ENCODE results near the gene LIPC.

The LIPC gene

GRCh38 chr15:58393241-58393662, 38.5 kb upstream of the LIPC start:
- Histone ChIP-seq H3K9ac (ENCODE audit: low read length) (no peak overlapping the region), H3K9me3 (ENCODE audit: control insufficient read depth, low read depth, low read length) (no peaks in the 10 kb centered on the region), H3K36me3 (ENCODE audit: control insufficient read depth, low read depth, low read length) (no peaks in the 10 kb centered on the region), H3K27me3 (ENCODE audit: control insufficient read depth, insufficient read depth, low read length) (no peaks in the 10 kb centered on the region), H3K4me1 (ENCODE audit: control insufficient read depth, low read depth, low read length) (peaks cover 4% of the 10 kb centered on the region), H3K27ac (ENCODE audit: low read length) (no peak overlapping the region), H3K4me3 (ENCODE audit: low read length) (no peak overlapping the region)

GRCh38 chr15:58396181-58396580, 35.6 kb upstream of the LIPC start:
- no peaks in the 10 kb centered on the region for H3K9me3 ChIP-seq (ENCODE audit: control insufficient read depth, low read depth, low read length)
- no peak overlapping the region for H3K27ac ChIP-seq (ENCODE audit: low read length)
- H3K4me3 ChIP-seq (ENCODE audit: low read length) = no peak overlapping the region
- no peaks in the 10 kb centered on the region for H3K36me3 ChIP-seq (ENCODE audit: control insufficient read depth, low read depth, low read length)
- no peaks in the 10 kb centered on the region for H3K27me3 ChIP-seq (ENCODE audit: control insufficient read depth, insufficient read depth, low read length)
- H3K9ac ChIP-seq (ENCODE audit: low read length) = no peak overlapping the region
- peaks cover 4% of the 10 kb centered on the region for H3K4me1 ChIP-seq (ENCODE audit: control insufficient read depth, low read depth, low read length)

GRCh38 chr15:58398071-58398470, 33.7 kb upstream of the LIPC start:
- no peak overlapping the region for H3K27ac ChIP-seq (ENCODE audit: low read length)
- H3K36me3 ChIP-seq (ENCODE audit: control insufficient read depth, low read depth, low read length) = no peaks in the 10 kb centered on the region

GRCh38 chr15:58398643-58399042, 33.1 kb upstream of the LIPC start:
- no peaks in the 10 kb centered on the region for H3K4me1 ChIP-seq (ENCODE audit: control insufficient read depth, low read depth, low read length)
- H3K36me3 ChIP-seq (ENCODE audit: control insufficient read depth, low read depth, low read length) = no peaks in the 10 kb centered on the region
- no peak overlapping the region for H3K4me3 ChIP-seq (ENCODE audit: low read length)
- no peaks in the 10 kb centered on the region for H3K27me3 ChIP-seq (ENCODE audit: control insufficient read depth, insufficient read depth, low read length)
- no peak overlapping the region for H3K27ac ChIP-seq (ENCODE audit: low read length)
- no peak overlapping the region for H3K9ac ChIP-seq (ENCODE audit: low read length)
- no peaks in the 10 kb centered on the region for H3K9me3 ChIP-seq (ENCODE audit: control insufficient read depth, low read depth, low read length)

More at GRCh38 chr15:58398071-58398470, 33.7 kb upstream of the LIPC start:
- Histone ChIP-seq H3K9ac (ENCODE audit: low read length) (no peak overlapping the region), H3K4me1 (ENCODE audit: control insufficient read depth, low read depth, low read length) (no peaks in the 10 kb centered on the region), H3K4me3 (ENCODE audit: low read length) (no peak overlapping the region), H3K9me3 (ENCODE audit: control insufficient read depth, low read depth, low read length) (no peaks in the 10 kb centered on the region), H3K27me3 (ENCODE audit: control insufficient read depth, insufficient read depth, low read length) (no peaks in the 10 kb centered on the region)

GRCh38 chr15:58399739-58400138, 32.1 kb upstream of the LIPC start:
- H3K27ac ChIP-seq (ENCODE audit: low read length) = no peak overlapping the region
- no peaks in the 10 kb centered on the region for H3K36me3 ChIP-seq (ENCODE audit: control insufficient read depth, low read depth, low read length)
- no peak overlapping the region for H3K4me3 ChIP-seq (ENCODE audit: low read length)
- H3K4me1 ChIP-seq (ENCODE audit: control insufficient read depth, low read depth, low read length) = no peaks in the 10 kb centered on the region
- H3K9me3 ChIP-seq (ENCODE audit: control insufficient read depth, low read depth, low read length) = no peaks in the 10 kb centered on the region
- H3K9ac ChIP-seq (ENCODE audit: low read length) = no peak overlapping the region
- H3K27me3 ChIP-seq (ENCODE audit: control insufficient read depth, insufficient read depth, low read length) = no peaks in the 10 kb centered on the region

- Histone ChIP-seq H3K9me3 (ENCODE audit: control insufficient read depth, low read depth, low read length) (no peaks in the 10 kb centered on the region), H3K4me3 (ENCODE audit: low read length) (no peak overlapping the region), H3K36me3 (ENCODE audit: control insufficient read depth, low read depth, low read length) (no peaks in the 10 kb centered on the region), H3K27me3 (ENCODE audit: control insufficient read depth, insufficient read depth, low read length) (no peaks in the 10 kb centered on the region), H3K9ac (ENCODE audit: low read length) (no peak overlapping the region), H3K4me1 (ENCODE audit: control insufficient read depth, low read depth, low read length) (no peaks in the 10 kb centered on the region), H3K27ac (ENCODE audit: low read length) (no peak overlapping the region)
Measured at GRCh38 chr15:58401276-58401675, 30.5 kb upstream of the LIPC start.

GRCh38 chr15:58401991-58402649, 29.7 kb upstream of the LIPC start:
- Histone ChIP-seq H3K27me3 (ENCODE audit: control insufficient read depth, insufficient read depth, low read length) (no peaks in the 10 kb centered on the region), H3K9me3 (ENCODE audit: control insufficient read depth, low read depth, low read length) (no peaks in the 10 kb centered on the region), H3K9ac (ENCODE audit: low read length) (no peak overlapping the region), H3K36me3 (ENCODE audit: control insufficient read depth, low read depth, low read length) (no peaks in the 10 kb centered on the region), H3K4me1 (ENCODE audit: control insufficient read depth, low read depth, low read length) (peaks cover under 1% of the 10 kb centered on the region), H3K4me3 (ENCODE audit: low read length) (no peak overlapping the region), H3K27ac (ENCODE audit: low read length) (no peak overlapping the region)

- Histone ChIP-seq H3K9ac (ENCODE audit: low read length) (no peak overlapping the region), H3K4me3 (ENCODE audit: low read length) (no peak overlapping the region), H3K4me1 (ENCODE audit: control insufficient read depth, low read depth, low read length) (peaks cover 5% of the 10 kb centered on the region), H3K27me3 (ENCODE audit: control insufficient read depth, insufficient read depth, low read length) (no peaks in the 10 kb centered on the region), H3K9me3 (ENCODE audit: control insufficient read depth, low read depth, low read length) (no peaks in the 10 kb centered on the region), H3K36me3 (ENCODE audit: control insufficient read depth, low read depth, low read length) (no peaks in the 10 kb centered on the region), H3K27ac (ENCODE audit: low read length) (no peak overlapping the region)
Measured at GRCh38 chr15:58403581-58403980, 28.2 kb upstream of the LIPC start.

- Histone ChIP-seq H3K4me1 (ENCODE audit: control insufficient read depth, low read depth, low read length) (peaks cover 5% of the 10 kb centered on the region), H3K36me3 (ENCODE audit: control insufficient read depth, low read depth, low read length) (no peaks in the 10 kb centered on the region), H3K27me3 (ENCODE audit: control insufficient read depth, insufficient read depth, low read length) (no peaks in the 10 kb centered on the region), H3K9ac (ENCODE audit: low read length) (no peak overlapping the region), H3K27ac (ENCODE audit: low read length) (no peak overlapping the region), H3K9me3 (ENCODE audit: control insufficient read depth, low read depth, low read length) (no peaks in the 10 kb centered on the region), H3K4me3 (ENCODE audit: low read length) (no peak overlapping the region)
Measured at GRCh38 chr15:58404020-58404419, 27.8 kb upstream of the LIPC start.

GRCh38 chr15:58404722-58405121, 27.1 kb upstream of the LIPC start:
- H3K4me1 ChIP-seq (ENCODE audit: control insufficient read depth, low read depth, low read length) = peaks cover 5% of the 10 kb centered on the region
- H3K27ac ChIP-seq (ENCODE audit: low read length) = no peak overlapping the region
- no peaks in the 10 kb centered on the region for H3K27me3 ChIP-seq (ENCODE audit: control insufficient read depth, insufficient read depth, low read length)
- H3K4me3 ChIP-seq (ENCODE audit: low read length) = no peak overlapping the region
- no peaks in the 10 kb centered on the region for H3K9me3 ChIP-seq (ENCODE audit: control insufficient read depth, low read depth, low read length)
- no peak overlapping the region for H3K9ac ChIP-seq (ENCODE audit: low read length)
- no peaks in the 10 kb centered on the region for H3K36me3 ChIP-seq (ENCODE audit: control insufficient read depth, low read depth, low read length)

- peaks cover 5% of the 10 kb centered on the region for H3K4me1 ChIP-seq (ENCODE audit: control insufficient read depth, low read depth, low read length)
- no peaks in the 10 kb centered on the region for H3K9me3 ChIP-seq (ENCODE audit: control insufficient read depth, low read depth, low read length)
- no peaks in the 10 kb centered on the region for H3K27me3 ChIP-seq (ENCODE audit: control insufficient read depth, insufficient read depth, low read length)
- H3K36me3 ChIP-seq (ENCODE audit: control insufficient read depth, low read depth, low read length) = no peaks in the 10 kb centered on the region
- no peak overlapping the region for H3K9ac ChIP-seq (ENCODE audit: low read length)
- H3K4me3 ChIP-seq (ENCODE audit: low read length) = no peak overlapping the region
- H3K27ac ChIP-seq (ENCODE audit: low read length) = no peak overlapping the region
Measured at GRCh38 chr15:58405865-58406264, 25.9 kb upstream of the LIPC start.

- Histone ChIP-seq H3K4me1 (ENCODE audit: control insufficient read depth, low read depth, low read length) (peaks cover 5% of the 10 kb centered on the region), H3K4me3 (ENCODE audit: low read length) (no peak overlapping the region), H3K27ac (ENCODE audit: low read length) (no peak overlapping the region), H3K9ac (ENCODE audit: low read length) (no peak overlapping the region), H3K27me3 (ENCODE audit: control insufficient read depth, insufficient read depth, low read length) (no peaks in the 10 kb centered on the region), H3K36me3 (ENCODE audit: control insufficient read depth, low read depth, low read length) (no peaks in the 10 kb centered on the region), H3K9me3 (ENCODE audit: control insufficient read depth, low read depth, low read length) (no peaks in the 10 kb centered on the region)
Measured at GRCh38 chr15:58406811-58407210, 25.0 kb upstream of the LIPC start.

Data from iPS-18a (cell line).